SH-SY5Y (cell line): ENCODE data around the gene DENND2C.

Experiments
- GATA2 ChIP-seq: IDR thresholded peaks from 2 replicates; pipeline ENCODE4 v1.6.1; 2011; ENCODE audit warnings: mild to moderate bottlenecking, low read depth, low read length
- GATA3 ChIP-seq: IDR thresholded peaks from 2 replicates; pipeline ENCODE4 v1.6.1; 2011; ENCODE audit warnings: low read depth, mild to moderate bottlenecking, low read length, moderate library complexity

DNA sequence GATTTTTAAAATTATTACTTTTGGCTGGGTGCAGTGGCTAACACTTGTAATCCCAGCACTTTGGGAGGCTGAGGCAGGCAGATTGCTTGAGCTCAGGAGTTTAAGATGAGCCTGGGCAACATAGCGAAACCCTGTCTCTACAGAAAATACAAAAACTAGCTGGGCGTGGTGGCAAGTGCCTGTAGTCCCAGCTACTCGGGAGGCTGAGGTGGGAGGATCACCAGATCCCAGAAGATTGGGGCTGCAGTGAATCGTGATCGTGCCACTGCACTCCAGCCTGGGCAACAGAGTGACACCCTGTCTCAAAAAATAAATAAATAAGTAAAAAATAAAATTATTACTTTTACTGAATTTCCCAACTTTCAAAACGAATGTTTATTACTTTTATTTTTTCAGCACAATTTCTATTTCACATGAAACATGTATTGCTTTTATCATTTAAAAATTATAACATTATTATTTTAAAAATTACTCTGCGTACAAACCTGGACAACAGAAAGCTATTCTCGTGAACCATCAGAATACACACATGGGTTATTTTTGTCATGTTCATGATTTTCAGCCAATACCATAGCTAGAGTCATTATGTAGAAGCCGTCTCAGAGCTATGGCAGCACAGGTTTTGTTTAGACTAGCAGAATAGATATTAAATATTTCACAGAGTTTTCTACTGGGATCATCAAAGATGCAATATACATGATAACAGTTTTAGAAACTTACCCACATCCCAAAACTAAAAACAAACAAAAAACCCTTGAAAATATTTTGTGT is 24.9 kb upstream of the DENND2C start:
- TF ChIP-seq GATA2 (no peak), GATA3 (no peak)
